OCI-LY1 (cell line): ENCODE data around the gene ZSCAN26.

Source experiments
- H2AFZ ChIP-seq: fragments of 200-600 bp; sonication (generic), shearing (Covaris generic); 2 replicates; pipeline ENCODE4 v1.6.0; 2014; ENCODE audit warnings: antibody characterized with exemption, mild to moderate bottlenecking, low read length
- H3F3A ChIP-seq: fragments of 200-600 bp; sonication (generic), shearing (Covaris generic); 2 replicates; pipeline ENCODE4 v1.6.0; 2014; ENCODE audit warnings: mild to moderate bottlenecking, antibody characterized with exemption, low read length, moderate library complexity; ENCODE audit not compliant: insufficient read depth
- H3K27ac ChIP-seq: fragments of 200-600 bp; sonication (generic); 2 replicates; pipeline ENCODE4 v1.5.1; 2014; ENCODE audit warnings: low read length, mixed run types, mild to moderate bottlenecking, low read depth; ENCODE audit not compliant: poor library complexity, severe bottlenecking
- H3K27me3 ChIP-seq: fragments of 200-600 bp; sonication (generic); 2 replicates; pipeline ENCODE4 v1.6.0; 2014; ENCODE audit warnings: antibody characterized with exemption, mild to moderate bottlenecking, low read length, moderate library complexity; ENCODE audit not compliant: insufficient read depth
- H3K36me3 ChIP-seq: fragments of 200-600 bp; sonication (generic); 2 replicates; pipeline ENCODE4 v1.6.1; 2014; ENCODE audit warnings: mild to moderate bottlenecking, antibody characterized with exemption, low read length, moderate library complexity, mixed read lengths; ENCODE audit not compliant: insufficient read depth
- H3K4me1 ChIP-seq: fragments of 200-600 bp; sonication (generic); 2 replicates; pipeline ENCODE4 v1.5.1; 2014; ENCODE audit warnings: mild to moderate bottlenecking, low read length, moderate library complexity; ENCODE audit not compliant: insufficient read depth, severe bottlenecking
- H3K4me2 ChIP-seq: fragments of 200-600 bp; sonication (generic), shearing (Covaris generic); 2 replicates; pipeline ENCODE4 v1.6.1; 2014; ENCODE audit warnings: low read length
- H3K4me3 ChIP-seq: fragments of 200-600 bp; sonication (generic); 2 replicates; pipeline ENCODE4 v1.5.1; 2014; ENCODE audit warnings: low read length, low read depth, mild to moderate bottlenecking, mixed read lengths; ENCODE audit not compliant: poor library complexity, severe bottlenecking
- H3K79me2 ChIP-seq: fragments of 200-600 bp; shearing (Covaris generic); 2 replicates; pipeline ENCODE4 v1.6.1; 2016; ENCODE audit warnings: mixed run types, low read length, mixed read lengths; ENCODE audit not compliant: insufficient read depth
- H3K9ac ChIP-seq: fragments of 200-600 bp; sonication (generic), shearing (Covaris generic); 2 replicates; pipeline ENCODE4 v1.6.1; 2014; ENCODE audit warnings: mild to moderate bottlenecking, low read length, mixed read lengths
- H3K9me2 ChIP-seq: fragments of 200-600 bp; sonication (generic), shearing (Covaris generic); 2 replicates; pipeline ENCODE4 v1.6.1; 2014; ENCODE audit warnings: low read depth, mild to moderate bottlenecking, low read length, mixed read lengths
- H3K9me3 ChIP-seq: fragments of 200-600 bp; shearing (Covaris generic); 2 replicates; pipeline ENCODE4 v1.6.1; 2014; ENCODE audit warnings: low read length, mixed read lengths
- H4K20me1 ChIP-seq: fragments of 200-600 bp; sonication (generic), shearing (Covaris generic); 2 replicates; pipeline ENCODE4 v1.6.0; 2016; ENCODE audit warnings: mild to moderate bottlenecking, low read length; ENCODE audit not compliant: insufficient read depth
- CTCF ChIP-seq: fragments of 200-600 bp; sonication (generic), shearing (Covaris generic); IDR thresholded peaks from 2 replicates; pipeline ENCODE4 v1.5.1; 2017; ENCODE audit warnings: mild to moderate bottlenecking, antibody characterized with exemption, low read length, moderate library complexity, mixed read lengths
- EZH2 ChIP-seq: fragments of 200-600 bp; sonication (generic), shearing (Covaris generic); IDR thresholded peaks from 2 replicates; pipeline ENCODE4 v1.8.0; 2017; ENCODE audit warnings: borderline replicate concordance, mixed run types, mild to moderate bottlenecking, antibody characterized with exemption, low read length, moderate library complexity, mixed read lengths

ZSCAN26 gene

DNA sequence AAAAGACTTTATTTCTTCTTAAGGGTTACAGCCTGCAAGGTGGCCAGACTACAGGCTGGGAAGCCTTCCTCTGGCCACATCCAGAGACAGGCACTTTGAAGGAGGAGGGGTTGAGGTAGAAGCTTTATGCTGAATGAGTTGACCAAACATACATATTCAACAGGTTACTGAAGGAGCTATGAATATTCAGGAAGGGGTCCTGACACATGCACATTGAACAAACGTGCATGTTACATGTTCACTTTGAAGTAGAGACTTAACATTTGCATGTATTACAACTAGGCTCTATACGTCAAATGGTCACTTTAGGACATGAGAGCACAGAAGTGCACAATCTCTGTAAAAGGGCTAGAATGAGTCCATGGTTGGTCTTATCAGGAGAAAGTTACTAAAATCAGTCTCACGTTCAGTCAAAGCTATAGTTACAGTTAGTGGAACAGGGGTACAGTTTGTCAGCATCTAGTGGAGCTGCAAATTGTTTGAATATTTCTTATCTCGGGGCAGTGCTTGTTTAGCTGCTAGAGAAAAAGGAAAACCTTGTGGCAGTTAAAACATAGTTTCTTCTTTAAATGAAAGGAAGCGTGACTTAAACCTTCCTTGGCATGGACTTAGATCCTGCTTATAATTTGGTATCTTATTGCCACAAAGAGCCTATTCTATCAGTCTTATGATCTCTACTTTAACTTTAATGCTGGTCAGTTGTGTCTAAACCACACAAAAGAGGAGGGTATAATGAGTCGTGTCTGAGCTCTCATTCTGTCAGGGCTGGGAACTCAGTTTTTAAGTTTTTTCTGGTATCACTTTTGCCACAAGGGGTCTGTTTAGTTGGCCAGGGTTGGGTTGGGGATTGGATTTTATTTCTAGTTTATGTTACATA is 46.4 kb upstream of the ZSCAN26 start:
- Histone ChIP-seq H3K27me3 (no peaks in the 10 kb centered on the region), H3K36me3 (no peaks in the 10 kb centered on the region), H4K20me1 (no peaks in the 10 kb centered on the region), H3K9me2 (no peaks in the 10 kb centered on the region), H3K79me2 (no peaks in the 10 kb centered on the region), H3K4me2 (0 out of 2 replicates have a peak overlapping the region, but pooled peaks have one; percentile 8), H3K9me3 (no peaks in the 10 kb centered on the region), H3K4me1 (peaks cover 32% of the 10 kb centered on the region), H3K27ac (no peak overlapping the region), H3F3A (no peaks in the 10 kb centered on the region), H3K9ac (no peak overlapping the region), H3K4me3 (no peak overlapping the region), H2AFZ (no peak overlapping the region)
- TF ChIP-seq CTCF: no peak
- no peak for TF ChIP-seq EZH2

DNA sequence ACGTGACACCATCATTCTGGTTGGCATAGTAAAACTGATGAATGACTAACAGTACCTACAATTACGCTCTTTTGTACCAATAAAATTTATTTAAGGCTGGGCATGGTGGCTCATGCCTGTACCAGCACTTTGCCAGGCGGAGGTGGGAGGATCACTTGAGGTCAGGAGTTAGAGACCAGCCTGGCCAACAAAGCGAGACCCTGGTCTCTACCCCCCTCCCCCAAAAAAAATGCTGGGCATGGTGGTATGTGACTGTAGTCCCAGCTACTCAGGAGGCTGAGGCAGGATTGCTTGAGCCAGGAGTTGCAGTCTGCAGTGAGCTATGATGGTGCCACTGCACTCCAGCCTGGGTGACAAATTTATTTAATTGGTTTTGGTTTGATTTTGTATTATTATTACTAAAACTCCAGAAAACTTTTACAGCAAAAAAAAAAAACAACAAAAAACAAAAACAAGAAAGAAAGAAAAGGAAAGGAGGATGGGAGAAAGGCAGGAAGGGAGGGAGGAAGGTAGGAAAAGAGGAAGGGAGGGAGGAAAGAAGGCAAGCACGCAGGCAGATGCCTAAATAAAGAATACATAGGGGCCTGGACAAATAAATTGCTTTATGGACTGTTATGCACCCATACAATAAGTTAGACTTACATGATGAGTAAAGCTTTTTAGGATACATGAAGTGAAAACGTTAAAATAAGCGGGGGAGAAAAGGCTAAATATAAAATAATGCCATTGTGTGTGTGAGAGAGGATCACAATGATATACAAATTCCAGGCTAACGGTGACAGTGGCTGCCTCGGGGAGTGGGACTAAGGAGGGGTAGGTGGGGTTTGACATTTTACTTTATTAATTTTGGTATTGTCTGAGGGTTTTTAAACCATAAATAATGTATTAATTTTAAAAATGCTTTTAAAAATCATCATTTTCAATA is 42.5 kb upstream of the ZSCAN26 start:
- peaks cover 20% of the 10 kb centered on the region for H3K36me3 ChIP-seq
- TF ChIP-seq EZH2 (no peak), CTCF (no peak)
- H3K27ac ChIP-seq: no peak overlapping the region

DNA sequence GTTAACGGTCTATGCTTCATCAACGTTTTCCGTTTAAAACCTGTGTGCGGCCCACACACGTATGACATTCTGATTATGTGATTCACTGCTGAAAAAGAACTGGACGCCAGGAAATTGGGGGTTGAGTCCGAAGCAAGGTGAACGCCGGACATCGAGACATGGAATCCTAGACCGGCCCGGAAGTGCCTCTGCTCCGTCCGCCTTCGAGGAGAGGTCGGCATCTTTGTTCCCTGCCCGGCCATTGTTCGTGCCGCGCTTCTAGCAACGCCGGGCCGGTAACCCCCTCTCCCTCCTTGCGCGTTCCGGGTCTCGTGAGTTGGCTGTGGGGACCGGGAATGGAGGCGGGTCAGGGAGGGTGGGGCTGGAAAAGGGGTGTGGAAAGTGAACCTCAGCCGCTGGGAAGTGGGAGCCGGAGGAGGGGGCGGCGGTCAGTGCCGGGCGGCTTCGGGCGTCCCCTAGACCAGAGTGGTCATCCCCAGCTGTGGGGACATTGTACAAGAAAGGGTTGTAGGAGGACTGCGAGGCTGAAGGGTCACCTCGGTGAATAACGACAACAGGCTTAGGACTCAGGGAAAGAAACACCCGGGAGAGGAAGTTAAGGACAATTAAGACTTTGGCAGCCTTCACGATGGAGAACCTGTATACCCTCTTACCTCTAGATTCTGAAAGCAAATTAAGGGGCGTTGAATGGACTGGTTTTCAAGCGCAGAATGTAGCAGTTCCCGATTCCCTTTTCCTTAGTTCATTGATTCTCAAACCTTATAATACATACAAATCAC is 41.7 kb upstream of the ZSCAN26 start, which contains the start of gene ZSCAN9:
Gene ZSCAN9, plus strand, starts transcription at position 220 of the 779 bp plus-strand sequence. CDS start 1,810 bp downstream, outside the sequence.
- Histone ChIP-seq H3K9ac (peak within 1 kb of the TSS; percentile 95), H3K79me2 (no peaks in the 10 kb centered on the region), H3K27ac (no peak within 1 kb of the TSS), H3K4me3 (peak within 1 kb of the TSS; percentile 99), H3K4me2 (peak within 1 kb of the TSS; percentile 96), H3K9me2 (no peaks in the 10 kb centered on the region), H3K4me1 (peaks cover 25% of the 10 kb centered on the region), H3F3A (no peaks in the 10 kb centered on the region), H2AFZ (peak within 1 kb of the TSS; percentile 48), H3K36me3 (peaks cover 29% of the 10 kb centered on the region), H3K9me3 (no peaks in the 10 kb centered on the region), H3K27me3 (no peaks in the 10 kb centered on the region), H4K20me1 (no peaks in the 10 kb centered on the region)
- TF ChIP-seq CTCF (no peak), EZH2 (no peak)

More for the DNA sequence above, 42.5 kb upstream of the ZSCAN26 start:
- H3K4me1 ChIP-seq: peaks cover 29% of the 10 kb centered on the region
- H3K9ac ChIP-seq: peak overlapping the region; percentile 95
- H4K20me1 ChIP-seq: no peaks in the 10 kb centered on the region
- peak overlapping the region; percentile 48 for H2AFZ ChIP-seq
- peak overlapping the region; percentile 99 for H3K4me3 ChIP-seq
- no peaks in the 10 kb centered on the region for H3K27me3 ChIP-seq
- H3F3A ChIP-seq: no peaks in the 10 kb centered on the region
- no peaks in the 10 kb centered on the region for H3K9me3 ChIP-seq
- H3K79me2 ChIP-seq: no peaks in the 10 kb centered on the region
- no peaks in the 10 kb centered on the region for H3K9me2 ChIP-seq
- peak overlapping the region; percentile 96 for H3K4me2 ChIP-seq
